ENCODE results near the gene ICAM5.

ICAM5 gene

DNA sequence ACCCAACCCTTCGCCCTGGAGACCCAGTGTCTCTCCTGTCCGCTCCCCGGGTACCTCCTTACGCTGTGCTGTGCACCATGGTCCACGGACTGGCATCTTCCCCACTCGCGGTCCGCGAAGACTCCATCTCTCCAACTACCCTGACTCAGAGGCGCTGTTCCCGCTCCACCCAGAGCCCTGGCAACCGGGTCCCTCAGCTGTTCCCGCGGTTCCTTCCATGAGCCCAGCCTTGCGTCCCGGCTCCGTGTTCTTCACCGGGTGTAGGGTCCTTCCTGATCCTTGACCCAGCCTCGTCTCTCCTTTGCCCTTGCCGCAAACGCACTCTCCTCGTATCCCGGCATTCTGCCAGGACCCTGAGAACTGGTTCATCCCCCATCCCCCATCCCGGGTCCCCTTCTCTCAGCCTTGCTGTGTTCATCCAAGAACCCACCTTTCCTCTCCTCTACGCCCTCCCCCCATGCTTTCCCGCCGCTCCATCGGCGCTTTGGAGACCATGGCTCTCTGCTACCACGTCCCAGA lies 664 bp downstream of the ICAM5 start:
- no peaks in the 10 kb centered on the region for H3K79me2 ChIP-seq (ENCODE audit: insufficient read depth, low read length)
- no peaks in the 10 kb centered on the region for H3K27me3 ChIP-seq (ENCODE audit: low read length)
- peak overlapping the region; percentile 90 for H2AFZ ChIP-seq (ENCODE audit: low read depth, low read length, severe bottlenecking)
- H3K4me2 ChIP-seq (ENCODE audit: low read depth, low read length, poor library complexity, severe bottlenecking) = peak overlapping the region; percentile 80
- peak overlapping the region; percentile 62 for H3K9ac ChIP-seq (ENCODE audit: low read length)
- H3K36me3 ChIP-seq (ENCODE audit: low read length) = no peaks in the 10 kb centered on the region
- no peaks in the 10 kb centered on the region for H3K9me2 ChIP-seq (replicated peaks; ENCODE audit: insufficient read depth, low read length)
- peak overlapping the region; percentile 58 for H3K4me3 ChIP-seq (ENCODE audit: insufficient read depth, low read length, poor library complexity, severe bottlenecking)
- no peaks in the 10 kb centered on the region for H4K20me1 ChIP-seq (ENCODE audit: low read depth, low read length)
- TF ChIP-seq EZH2phosphoT487 (conservative IDR thresholded peaks at IDR 0.05; ENCODE audit: low read length) = no peak
- TF ChIP-seq, protein P1, sequence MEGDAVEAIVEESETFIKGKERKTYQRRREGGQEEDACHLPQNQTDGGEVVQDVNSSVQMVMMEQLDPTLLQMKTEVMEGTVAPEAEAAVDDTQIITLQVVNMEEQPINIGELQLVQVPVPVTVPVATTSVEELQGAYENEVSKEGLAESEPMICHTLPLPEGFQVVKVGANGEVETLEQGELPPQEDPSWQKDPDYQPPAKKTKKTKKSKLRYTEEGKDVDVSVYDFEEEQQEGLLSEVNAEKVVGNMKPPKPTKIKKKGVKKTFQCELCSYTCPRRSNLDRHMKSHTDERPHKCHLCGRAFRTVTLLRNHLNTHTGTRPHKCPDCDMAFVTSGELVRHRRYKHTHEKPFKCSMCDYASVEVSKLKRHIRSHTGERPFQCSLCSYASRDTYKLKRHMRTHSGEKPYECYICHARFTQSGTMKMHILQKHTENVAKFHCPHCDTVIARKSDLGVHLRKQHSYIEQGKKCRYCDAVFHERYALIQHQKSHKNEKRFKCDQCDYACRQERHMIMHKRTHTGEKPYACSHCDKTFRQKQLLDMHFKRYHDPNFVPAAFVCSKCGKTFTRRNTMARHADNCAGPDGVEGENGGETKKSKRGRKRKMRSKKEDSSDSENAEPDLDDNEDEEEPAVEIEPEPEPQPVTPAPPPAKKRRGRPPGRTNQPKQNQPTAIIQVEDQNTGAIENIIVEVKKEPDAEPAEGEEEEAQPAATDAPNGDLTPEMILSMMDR (IDR thresholded peaks at IDR 0.05; ENCODE audit: insufficient read depth, low read length, poor library complexity, severe bottlenecking) = no peak
- H3K27ac ChIP-seq (ENCODE audit: low read depth, low read length) = no peak overlapping the region
- no peaks in the 10 kb centered on the region for H3K9me3 ChIP-seq (ENCODE audit: insufficient read depth, low read length)
- peaks cover 14% of the 10 kb centered on the region for H3F3A ChIP-seq (ENCODE audit: insufficient read depth)

GRCh38 chr19:10290876-10291553 lies 1.3 kb downstream of the ICAM5 start:
- peak overlapping the region; percentile 80 for H3K4me2 ChIP-seq (ENCODE audit: low read depth, low read length, poor library complexity, severe bottlenecking)
- no peak overlapping the region for H3K27ac ChIP-seq (ENCODE audit: low read depth, low read length)
- peak overlapping the region; percentile 62 for H3K9ac ChIP-seq (ENCODE audit: low read length)
- no peaks in the 10 kb centered on the region for H3K36me3 ChIP-seq (ENCODE audit: low read length)
- H3K79me2 ChIP-seq (ENCODE audit: insufficient read depth, low read length) = no peaks in the 10 kb centered on the region
- H3F3A ChIP-seq (ENCODE audit: insufficient read depth) = peaks cover 8% of the 10 kb centered on the region
- no peaks in the 10 kb centered on the region for H3K9me2 ChIP-seq (replicated peaks; ENCODE audit: insufficient read depth, low read length)
- peak overlapping the region; percentile 58 for H3K4me3 ChIP-seq (ENCODE audit: insufficient read depth, low read length, poor library complexity, severe bottlenecking)
- H3K27me3 ChIP-seq (ENCODE audit: low read length) = no peaks in the 10 kb centered on the region
- no peaks in the 10 kb centered on the region for H3K9me3 ChIP-seq (ENCODE audit: insufficient read depth, low read length)
- no peaks in the 10 kb centered on the region for H4K20me1 ChIP-seq (ENCODE audit: low read depth, low read length)
- TF ChIP-seq, protein P1 (IDR thresholded peaks at IDR 0.05; ENCODE audit: insufficient read depth, low read length, poor library complexity, severe bottlenecking) = no peak
- no peak for TF ChIP-seq EZH2phosphoT487 (conservative IDR thresholded peaks at IDR 0.05; ENCODE audit: low read length)
- no peak overlapping the region for H2AFZ ChIP-seq (ENCODE audit: low read depth, low read length, severe bottlenecking)

DNA sequence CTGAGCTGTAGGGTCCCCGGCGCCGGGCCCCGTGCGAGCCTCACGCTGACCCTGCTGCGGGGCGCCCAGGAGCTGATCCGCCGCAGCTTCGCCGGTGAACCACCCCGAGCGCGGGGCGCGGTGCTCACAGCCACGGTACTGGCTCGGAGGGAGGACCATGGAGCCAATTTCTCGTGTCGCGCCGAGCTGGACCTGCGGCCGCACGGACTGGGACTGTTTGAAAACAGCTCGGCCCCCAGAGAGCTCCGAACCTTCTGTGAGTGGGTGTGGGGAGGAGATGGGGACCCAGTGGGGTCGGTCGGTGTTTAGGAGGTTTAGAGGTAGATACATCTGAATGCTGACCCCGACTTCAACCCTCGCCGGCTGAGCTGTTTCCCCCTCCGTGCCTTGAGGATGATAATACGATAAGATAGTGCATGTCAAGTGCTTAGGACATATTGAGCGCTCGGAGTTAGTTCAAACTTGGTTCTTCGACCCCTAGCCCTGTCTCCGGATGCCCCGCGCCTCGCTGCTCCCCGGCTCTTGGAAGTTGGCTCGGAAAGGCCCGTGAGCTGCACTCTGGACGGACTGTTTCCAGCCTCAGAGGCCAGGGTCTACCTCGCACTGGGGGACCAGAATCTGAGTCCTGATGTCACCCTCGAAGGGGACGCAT lies 1.9 kb downstream of the ICAM5 start:
- H3K9ac ChIP-seq (ENCODE audit: low read length) = peak overlapping the region; percentile 62
- TF ChIP-seq EZH2phosphoT487 (conservative IDR thresholded peaks at IDR 0.05; ENCODE audit: low read length) = no peak
- TF ChIP-seq, protein P1 (IDR thresholded peaks at IDR 0.05; ENCODE audit: insufficient read depth, low read length, poor library complexity, severe bottlenecking) = no peak
- no peaks in the 10 kb centered on the region for H3K9me3 ChIP-seq (ENCODE audit: insufficient read depth, low read length)
- peaks cover under 1% of the 10 kb centered on the region; the same call in 1 of the 2 replicates for H3F3A ChIP-seq (ENCODE audit: insufficient read depth)
- no peaks in the 10 kb centered on the region for H3K36me3 ChIP-seq (ENCODE audit: low read length)
- no peaks in the 10 kb centered on the region for H3K79me2 ChIP-seq (ENCODE audit: insufficient read depth, low read length)
- H3K9me2 ChIP-seq (replicated peaks; ENCODE audit: insufficient read depth, low read length) = no peaks in the 10 kb centered on the region
- no peak overlapping the region for H2AFZ ChIP-seq (ENCODE audit: low read depth, low read length, severe bottlenecking)
- H3K4me3 ChIP-seq (ENCODE audit: insufficient read depth, low read length, poor library complexity, severe bottlenecking) = peak overlapping the region; percentile 58
- H3K4me2 ChIP-seq (ENCODE audit: low read depth, low read length, poor library complexity, severe bottlenecking) = peak overlapping the region; percentile 80
- H3K27me3 ChIP-seq (ENCODE audit: low read length) = no peaks in the 10 kb centered on the region
- no peaks in the 10 kb centered on the region for H4K20me1 ChIP-seq (ENCODE audit: low read depth, low read length)
- H3K27ac ChIP-seq (ENCODE audit: low read depth, low read length) = no peak overlapping the region

Data from SU-DHL-6 (cell line).